A549 treated with Mapracorat at 1 μM for 4 hours (cell line): ENCODE measurements around the gene SMCP. TPM values are rescaled to one million over a fixed set of nuclear protein-coding genes. Genes with fewer than 3 reads are reported as not detected.

Experiments used
- total RNA-seq: library from RNA; stranded (reverse); fragments of 200-300 nt; extraction: Qiagen RNA extraction; gene quantifications from 5 replicates; pipeline ENCODE4 v1.2.3, GENCODE V29; 2022

SMCP gene, protein sequence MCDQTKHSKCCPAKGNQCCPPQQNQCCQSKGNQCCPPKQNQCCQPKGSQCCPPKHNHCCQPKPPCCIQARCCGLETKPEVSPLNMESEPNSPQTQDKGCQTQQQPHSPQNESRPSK
- not detected in 5 replicates for total RNA-seq

DNA sequence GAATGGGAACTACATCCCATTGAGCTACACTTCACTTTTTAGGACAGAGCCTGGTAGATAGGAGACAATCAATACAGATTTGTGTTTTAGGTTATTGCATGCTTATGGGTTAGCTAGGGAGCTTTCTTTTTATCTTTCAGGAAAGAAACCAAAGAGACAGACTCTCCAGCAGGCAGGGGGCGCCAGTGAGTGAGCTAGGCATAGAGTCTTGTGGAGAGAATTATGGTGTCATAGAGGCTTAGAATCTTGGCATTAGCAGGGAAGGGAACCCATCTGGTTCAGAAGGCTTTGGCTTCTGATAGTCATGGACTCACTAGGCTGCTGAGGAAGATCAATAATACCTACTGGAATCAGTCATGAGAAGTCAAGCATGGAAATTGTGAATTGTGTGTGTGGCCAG, at the start of gene SMCP:
Gene SMCP (plus strand): TSS at position 281 of the 400 bp plus-strand sequence. CDS start 6,101 bp downstream, outside the sequence.

DNA sequence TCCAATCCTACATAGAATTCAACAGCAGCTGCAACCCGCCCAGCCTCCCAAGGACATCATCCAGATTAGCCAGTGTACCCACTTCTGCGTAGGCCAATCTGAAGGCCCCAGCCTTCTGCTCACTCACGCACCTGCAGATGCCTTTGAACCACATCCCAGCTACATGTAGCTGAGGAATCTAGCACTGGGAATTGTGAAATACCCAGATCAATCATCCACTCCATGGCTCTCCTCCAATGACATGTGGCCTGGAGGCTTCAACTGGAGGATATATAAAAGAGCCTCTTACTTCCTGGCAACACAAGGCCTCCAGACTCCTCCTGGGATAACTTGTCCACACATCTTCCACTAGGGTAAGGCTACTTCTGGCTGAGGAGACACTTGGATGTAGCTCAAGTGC, 35.6 kb upstream of the SMCP start, which contains the start of gene LCE6A:
Gene LCE6A (plus strand): TSS at position 301 of the 400 bp plus-strand sequence. CDS start 665 bp downstream, outside the sequence.

DNA sequence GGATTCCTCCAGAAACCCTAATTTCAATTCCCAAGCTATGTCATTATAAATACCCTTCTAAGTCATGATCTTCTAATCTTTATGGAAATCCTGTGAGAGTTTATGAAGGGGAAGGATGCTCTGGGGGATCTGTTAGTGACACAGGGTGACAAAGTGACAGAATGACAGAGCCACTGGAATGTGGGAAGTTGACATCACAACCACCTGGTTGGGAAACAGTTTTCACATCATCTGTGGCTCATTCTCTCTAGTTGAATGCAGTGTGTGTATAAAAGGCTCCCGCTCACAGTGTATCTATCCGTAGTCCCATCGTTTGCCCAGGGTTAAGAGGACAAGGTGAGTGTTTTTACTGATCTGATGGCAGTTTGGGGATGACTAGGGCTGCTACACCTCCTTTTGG, 18.4 kb upstream of the SMCP start, which contains the start of gene LCE7A:
Gene LCE7A (plus strand): TSS at position 301 of the 400 bp plus-strand sequence. CDS start 702 bp downstream, outside the sequence.

DNA sequence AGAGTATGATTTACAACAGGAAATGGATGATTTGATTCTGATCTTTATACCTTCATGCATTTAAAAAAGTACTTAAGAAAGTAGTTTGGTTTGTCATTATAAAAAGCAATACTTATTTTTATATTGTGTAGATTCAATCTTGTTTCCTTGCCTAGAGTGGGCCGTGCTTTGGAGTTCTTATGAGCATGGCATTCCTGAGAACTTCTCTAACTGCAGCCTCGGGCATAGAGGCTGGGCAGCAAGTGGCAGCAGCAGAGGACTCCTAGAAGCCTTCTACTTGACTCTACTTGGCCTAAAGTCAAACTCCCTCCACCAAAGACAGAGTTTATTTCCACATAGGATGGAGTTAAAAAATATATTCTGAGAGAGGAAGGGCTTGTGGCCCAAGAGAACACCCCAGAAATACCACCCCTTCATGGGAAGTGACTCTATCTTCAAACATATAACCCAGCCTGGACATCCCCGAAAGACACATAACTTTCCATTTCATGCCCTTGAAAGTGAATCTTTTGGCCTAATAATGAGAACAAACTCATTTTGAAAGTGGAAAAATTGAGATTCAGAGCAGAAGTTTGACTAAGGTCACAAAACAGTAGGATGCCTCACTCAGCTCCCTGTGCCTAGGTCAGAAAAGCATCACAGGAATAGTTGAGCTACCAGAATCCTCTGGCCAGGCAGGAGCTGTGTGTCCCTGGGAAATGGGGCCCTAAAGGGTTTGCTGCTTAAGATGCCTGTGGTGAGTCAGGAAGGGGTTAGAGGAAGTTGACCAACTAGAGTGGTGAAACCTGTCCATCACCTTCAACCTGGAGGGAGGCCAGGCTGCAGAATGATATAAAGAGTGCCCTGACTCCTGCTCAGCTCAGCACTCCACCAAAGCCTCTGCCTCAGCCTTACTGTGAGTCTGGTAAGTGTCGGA, 29.8 kb downstream of the SMCP start, which contains the start of gene IVL:
Gene IVL (plus strand): TSS at position 861 of the 916 bp plus-strand sequence. CDS start 1,252 bp downstream, outside the sequence.

Other genes with a start within 250 kb of the SMCP start
- not detected in 5 replicates for gene LCE2D, start 214.9 kb upstream of the SMCP start, total RNA-seq
- not detected in 5 replicates for gene LCE2C, start 203.0 kb upstream of the SMCP start, total RNA-seq
- gene LCE2B, start 192.2 kb upstream of the SMCP start, total RNA-seq = not detected in 5 replicates
- gene LCE2A, start 180.0 kb upstream of the SMCP start, total RNA-seq = not detected in 5 replicates
- not detected in 5 replicates for gene LCE4A, start 170.2 kb upstream of the SMCP start, total RNA-seq
- not detected in 5 replicates for gene KPRP, start 120.3 kb upstream of the SMCP start, total RNA-seq
- not detected in 5 replicates for gene LCE1F, start 103.2 kb upstream of the SMCP start, total RNA-seq
- gene LCE1E, start 92.1 kb upstream of the SMCP start, total RNA-seq = 0.18 TPM in 1 of 5 replicates, not detected in the others
- not detected in 5 replicates for gene LCE1D, start 81.6 kb upstream of the SMCP start, total RNA-seq
- gene LCE1C, start 71.7 kb upstream of the SMCP start, total RNA-seq = not detected in 5 replicates
- gene LCE1B, start 66.4 kb upstream of the SMCP start, total RNA-seq = not detected in 5 replicates
- gene LCE1A, start 50.8 kb upstream of the SMCP start, total RNA-seq = not detected in 5 replicates
- not detected in 5 replicates for gene LCE6A, start 35.5 kb upstream of the SMCP start, total RNA-seq
- gene LCE7A, start 18.3 kb upstream of the SMCP start, total RNA-seq = not detected in 5 replicates
- gene IVL, start 30.2 kb downstream of the SMCP start, total RNA-seq = 0.06 to 0.13 TPM (median 0.10 TPM) in 3 of 5 replicates, not detected in the others
- not detected in 5 replicates for gene SPRR5, start 68.9 kb downstream of the SMCP start, total RNA-seq
- not detected in 5 replicates for gene SPRR4, start 92.3 kb downstream of the SMCP start, total RNA-seq
- gene SPRR1A, start 105.8 kb downstream of the SMCP start, total RNA-seq = not detected in 5 replicates
- not detected in 5 replicates for gene SPRR3, start 123.4 kb downstream of the SMCP start, total RNA-seq
- gene SPRR1B, start 152.9 kb downstream of the SMCP start, total RNA-seq = not detected in 5 replicates
- gene SPRR2D, start 162.8 kb downstream of the SMCP start, total RNA-seq = not detected in 5 replicates
- not detected in 5 replicates for gene SPRR2A, start 179.2 kb downstream of the SMCP start, total RNA-seq
- not detected in 5 replicates for gene SPRR2B, start 193.3 kb downstream of the SMCP start, total RNA-seq
- not detected in 5 replicates for gene SPRR2E, start 216.2 kb downstream of the SMCP start, total RNA-seq
- gene SPRR2F, start 235.2 kb downstream of the SMCP start, total RNA-seq = not detected in 5 replicates